HTR-8/SVneo (cell line): ENCODE data around the gene TBC1D14.

ENCODE experiments used
- DNase-seq: peaks from one replicate; pipeline ENCODE4 v3.0.0; 2011; ENCODE audit warnings: low spot score, mixed read lengths; ENCODE audit not compliant: insufficient read length
- FAIRE-seq: peaks from 2 replicates; lab custom pipeline; 2011; peaks lifted over from hg19 to GRCh38; lab: Jason Lieb, UNC

Gene TBC1D14

GRCh38 chr4:6991771-6992557 is 82.3 kb downstream of the TBC1D14 start:
- FAIRE-seq = no peak
- DNase-seq = no peak

- no peak for FAIRE-seq
- DNase-seq = no peak
These were observed 83.4 kb downstream of the TBC1D14 start for GRCh38 chr4:6992728-6993677.

- DNase-seq (no peak), FAIRE-seq (no peak)
These were observed 86.9 kb downstream of the TBC1D14 start for GRCh38 chr4:6996481-6996880.

GRCh38 chr4:6999172-7000086 is 89.8 kb downstream of the TBC1D14 start:
- DNase-seq (no peak), FAIRE-seq (no peak)

GRCh38 chr4:7000421-7001176 is 91.0 kb downstream of the TBC1D14 start:
- FAIRE-seq (no peak), DNase-seq (no peak)

GRCh38 chr4:7001271-7001670 is 91.6 kb downstream of the TBC1D14 start:
- no peak for FAIRE-seq

GRCh38 chr4:7002336-7002735 is 92.7 kb downstream of the TBC1D14 start:
- DNase-seq (no peak), FAIRE-seq (no peak)

More at GRCh38 chr4:7001271-7001670, 91.6 kb downstream of the TBC1D14 start:
- no peak for DNase-seq

- FAIRE-seq = no peak
- DNase-seq = no peak
These were observed 93.7 kb downstream of the TBC1D14 start for GRCh38 chr4:7003176-7003878.

GRCh38 chr4:7003879-7004240 is 94.2 kb downstream of the TBC1D14 start:
- FAIRE-seq = no peak
- no peak for DNase-seq

GRCh38 chr4:7004331-7004730 is 94.7 kb downstream of the TBC1D14 start:
- no peak for FAIRE-seq
- no peak for DNase-seq

GRCh38 chr4:7005571-7005970 is 95.9 kb downstream of the TBC1D14 start:
- FAIRE-seq (no peak), DNase-seq (no peak)

GRCh38 chr4:7006411-7006810 is 96.8 kb downstream of the TBC1D14 start:
- DNase-seq (no peak), FAIRE-seq (no peak)

GRCh38 chr4:7007142-7007907 is 97.7 kb downstream of the TBC1D14 start:
- no peak for FAIRE-seq
- DNase-seq = no peak

GRCh38 chr4:7007944-7008343 is 98.3 kb downstream of the TBC1D14 start:
- FAIRE-seq (no peak), DNase-seq (no peak)

- no peak for DNase-seq
- FAIRE-seq = no peak
These were observed 99.9 kb downstream of the TBC1D14 start for GRCh38 chr4:7009564-7009963.

GRCh38 chr4:7013175-7013574 is 103.5 kb downstream of the TBC1D14 start:
- DNase-seq = no peak

GRCh38 chr4:7014815-7015214 is 105.2 kb downstream of the TBC1D14 start:
- FAIRE-seq (no peak), DNase-seq (no peak)

More at GRCh38 chr4:7013175-7013574, 103.5 kb downstream of the TBC1D14 start:
- no peak for FAIRE-seq

GRCh38 chr4:7015383-7016035 is 105.9 kb downstream of the TBC1D14 start:
- DNase-seq (no peak), FAIRE-seq (no peak)
